GM18517 (cell line): Measurements from ENCODE around the gene PRR14.
"Not testable (repeated sequence)": the region's sequence is repeated elsewhere in the genome, so short reads cannot be mapped to it uniquely, and the experiment has no call there.

Experiments used
- ATAC-seq: cut with Tn5 transposase; IDR thresholded peaks from one replicate; pipeline ENCODE4 v1.9.1; 2021; ENCODE audit warnings: mild to moderate bottlenecking, moderate library complexity; ENCODE audit not compliant: unreplicated experiment

The PRR14 gene

GRCh38 chr16:30688701-30689100, 37.9 kb downstream of the PRR14 start:
- no peak for ATAC-seq

GRCh38 chr16:30691907-30692306, 41.1 kb downstream of the PRR14 start:
- ATAC-seq, result no peak

GRCh38 chr16:30692396-30693064, 41.8 kb downstream of the PRR14 start:
- ATAC-seq, result no peak

GRCh38 chr16:30694926-30695693, 44.4 kb downstream of the PRR14 start:
- no peak for ATAC-seq

- not testable (repeated sequence) for ATAC-seq
These were observed 45.9 kb downstream of the PRR14 start for GRCh38 chr16:30696646-30697045.

- ATAC-seq, result no peak
These were observed 46.7 kb downstream of the PRR14 start for GRCh38 chr16:30697264-30698138.

- ATAC-seq, result peak; percentile 73
These were observed 47.5 kb downstream of the PRR14 start for GRCh38 chr16:30698139-30698815.

GRCh38 chr16:30698816-30699614, 48.3 kb downstream of the PRR14 start, which contains the start of gene SRCAP:
Gene SRCAP, plus strand, starts transcription at chr16:30699171. Its CDS starts 1,654 bp downstream, at chr16:30700825.
- ATAC-seq, result peak; percentile 28

- no peak for ATAC-seq
These were observed 48.9 kb downstream of the PRR14 start for GRCh38 chr16:30699615-30700099.

GRCh38 chr16:30700491-30700890, 49.7 kb downstream of the PRR14 start:
- ATAC-seq, result no peak

- no peak for ATAC-seq
These were observed 50.2 kb downstream of the PRR14 start for GRCh38 chr16:30700971-30701370.

- not testable (repeated sequence) for ATAC-seq
These were observed 52.3 kb downstream of the PRR14 start for GRCh38 chr16:30703071-30703470.

- no peak for ATAC-seq
These were observed 53.2 kb downstream of the PRR14 start for GRCh38 chr16:30703971-30704370.
